ENCODE data around the gene GPC1.

GPC1 gene

DNA sequence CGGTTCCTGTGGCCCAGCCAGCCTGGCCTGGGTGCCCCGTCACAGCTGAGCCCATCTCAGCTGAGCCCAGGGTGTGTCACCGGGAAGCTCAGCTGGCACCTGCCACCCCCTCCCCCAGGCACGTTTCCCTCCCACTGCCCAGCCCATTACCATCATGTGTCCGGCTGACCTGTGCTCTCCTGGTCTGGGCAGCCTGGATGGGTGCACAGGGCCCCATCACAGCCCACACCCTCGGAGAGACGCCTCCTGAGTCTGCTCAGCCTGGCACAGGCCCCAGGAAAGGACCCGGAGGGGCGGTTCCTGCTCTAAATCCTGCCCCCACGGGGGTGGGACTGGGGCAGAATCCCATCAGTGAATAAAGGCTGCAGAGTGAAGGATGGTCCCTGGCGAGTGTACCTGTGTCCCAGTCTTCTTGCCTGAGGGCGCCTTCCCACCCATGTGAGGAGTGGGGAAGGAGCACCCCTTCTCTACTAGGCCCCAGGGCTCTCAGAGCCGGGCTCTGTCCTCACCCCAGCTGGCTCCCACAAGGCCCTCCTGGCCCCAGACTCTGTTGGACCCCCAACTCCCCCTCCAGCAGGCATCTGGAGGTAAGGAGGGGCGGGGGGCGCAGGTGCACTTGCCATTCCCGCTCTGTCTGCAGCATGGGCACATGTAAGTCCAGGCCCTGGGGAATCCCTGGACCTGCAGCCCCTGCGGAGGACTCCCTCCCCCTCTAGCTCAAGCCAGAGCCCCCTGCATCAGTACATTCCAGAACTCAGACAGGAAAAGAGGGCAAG is 21.2 kb downstream of the GPC1 start:
- no peak for DNase-seq (ENCODE audit: low read depth)

DNA sequence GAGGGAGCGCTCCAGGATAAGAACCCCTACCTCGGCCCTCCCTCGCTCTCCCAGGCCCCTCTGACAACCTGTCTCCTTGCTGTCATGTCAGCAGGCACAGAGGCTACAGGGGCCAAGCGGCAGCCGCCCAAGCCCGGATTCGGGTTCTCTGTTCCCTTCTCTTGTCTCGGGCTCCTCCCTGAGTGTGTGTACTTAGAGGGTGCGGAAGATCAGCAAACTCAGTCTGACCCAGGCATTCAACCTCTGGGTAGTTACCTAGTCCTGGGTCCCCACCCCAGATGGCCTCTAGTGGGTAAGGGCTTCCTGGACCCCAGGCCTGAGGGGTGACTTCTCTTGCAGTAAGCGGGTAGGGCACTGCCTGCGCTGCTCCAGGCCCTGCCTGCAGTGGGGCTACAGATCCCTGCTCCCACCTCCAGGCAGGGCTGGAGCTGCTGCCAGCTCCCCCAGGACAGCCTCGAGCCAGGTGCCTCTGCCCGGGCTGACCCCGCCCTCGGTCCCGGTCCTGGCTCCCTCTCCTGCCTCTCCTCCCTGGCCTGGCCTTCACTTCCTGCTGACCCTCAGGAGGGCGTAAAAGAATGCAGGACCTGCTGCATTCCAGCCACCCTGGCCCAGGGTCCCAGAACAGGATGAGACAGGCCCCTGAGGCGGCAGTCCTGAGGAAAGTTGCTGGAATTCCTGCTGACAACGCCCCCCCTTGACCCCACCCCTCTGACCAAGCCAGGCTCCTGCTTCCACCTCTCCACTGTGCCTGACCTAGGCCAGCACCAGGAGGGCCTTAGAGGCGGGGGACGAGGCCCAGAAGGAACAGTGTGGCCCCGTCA is 22.0 kb downstream of the GPC1 start:
- DNase-seq (ENCODE audit: low read depth), result no peak

DNA sequence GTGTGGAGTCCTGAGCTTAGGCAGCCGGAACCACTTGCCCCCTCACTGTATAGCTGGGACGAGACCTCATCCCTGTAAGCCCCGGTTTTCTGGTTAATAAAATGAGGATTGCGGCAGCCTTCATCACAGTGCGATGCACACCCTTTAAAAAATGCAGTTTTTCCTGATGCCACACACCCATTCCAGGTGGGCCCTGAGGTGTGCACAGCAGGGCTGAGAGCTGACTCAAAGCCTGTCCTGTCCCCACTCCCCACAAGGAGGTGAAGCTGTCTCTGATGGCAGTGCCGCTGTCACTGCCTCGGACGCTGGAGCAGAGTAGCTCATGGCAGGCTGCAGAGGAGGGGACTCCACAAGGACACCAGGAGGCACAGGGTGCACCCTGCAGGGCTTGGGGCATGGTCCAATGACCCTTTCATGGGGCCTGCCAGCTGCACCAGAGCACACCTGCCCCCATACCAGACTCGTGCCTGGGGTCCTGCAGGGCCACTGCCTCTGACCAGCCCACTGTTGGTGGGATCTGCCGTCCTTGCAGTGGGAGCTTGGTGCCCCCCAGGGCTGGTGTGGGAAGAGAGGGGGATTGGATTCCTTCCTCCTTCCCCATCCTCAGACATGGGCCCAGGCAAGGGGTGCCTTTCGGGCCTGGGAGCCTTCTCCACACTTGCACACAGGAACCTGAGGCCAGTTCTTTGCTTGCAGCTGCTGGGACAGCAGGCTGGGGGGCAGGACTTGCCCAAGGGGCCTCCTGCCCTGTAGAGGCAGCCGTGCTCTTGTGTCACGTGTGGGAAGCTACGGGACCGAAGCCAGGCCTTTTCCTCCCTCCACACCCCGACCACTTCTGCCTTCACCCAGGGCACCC is 22.8 kb downstream of the GPC1 start:
- DNase-seq (ENCODE audit: low read depth), result no peak

DNA sequence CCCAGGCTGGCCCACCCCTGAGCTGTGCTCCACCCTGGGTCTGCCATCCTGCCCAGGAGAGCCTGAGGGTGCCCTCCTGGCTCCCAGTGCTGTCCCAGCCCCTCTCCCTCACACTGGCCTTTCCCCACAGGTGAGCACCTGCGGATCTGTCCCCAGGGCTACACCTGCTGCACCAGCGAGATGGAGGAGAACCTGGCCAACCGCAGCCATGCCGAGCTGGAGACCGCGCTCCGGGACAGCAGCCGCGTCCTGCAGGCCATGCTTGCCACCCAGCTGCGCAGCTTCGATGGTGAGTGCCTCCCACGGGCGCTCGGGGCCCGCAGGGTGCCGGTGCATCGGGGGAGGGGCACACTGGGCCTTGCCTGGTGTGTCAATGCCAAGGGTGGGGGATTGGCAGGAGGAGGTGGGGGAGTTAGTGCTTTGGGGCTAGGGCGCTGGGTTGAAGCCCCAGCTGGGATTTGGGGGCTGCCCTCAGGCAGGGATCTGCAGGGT is 23.5 kb downstream of the GPC1 start:
- no peak for DNase-seq (ENCODE audit: low read depth)

DNA sequence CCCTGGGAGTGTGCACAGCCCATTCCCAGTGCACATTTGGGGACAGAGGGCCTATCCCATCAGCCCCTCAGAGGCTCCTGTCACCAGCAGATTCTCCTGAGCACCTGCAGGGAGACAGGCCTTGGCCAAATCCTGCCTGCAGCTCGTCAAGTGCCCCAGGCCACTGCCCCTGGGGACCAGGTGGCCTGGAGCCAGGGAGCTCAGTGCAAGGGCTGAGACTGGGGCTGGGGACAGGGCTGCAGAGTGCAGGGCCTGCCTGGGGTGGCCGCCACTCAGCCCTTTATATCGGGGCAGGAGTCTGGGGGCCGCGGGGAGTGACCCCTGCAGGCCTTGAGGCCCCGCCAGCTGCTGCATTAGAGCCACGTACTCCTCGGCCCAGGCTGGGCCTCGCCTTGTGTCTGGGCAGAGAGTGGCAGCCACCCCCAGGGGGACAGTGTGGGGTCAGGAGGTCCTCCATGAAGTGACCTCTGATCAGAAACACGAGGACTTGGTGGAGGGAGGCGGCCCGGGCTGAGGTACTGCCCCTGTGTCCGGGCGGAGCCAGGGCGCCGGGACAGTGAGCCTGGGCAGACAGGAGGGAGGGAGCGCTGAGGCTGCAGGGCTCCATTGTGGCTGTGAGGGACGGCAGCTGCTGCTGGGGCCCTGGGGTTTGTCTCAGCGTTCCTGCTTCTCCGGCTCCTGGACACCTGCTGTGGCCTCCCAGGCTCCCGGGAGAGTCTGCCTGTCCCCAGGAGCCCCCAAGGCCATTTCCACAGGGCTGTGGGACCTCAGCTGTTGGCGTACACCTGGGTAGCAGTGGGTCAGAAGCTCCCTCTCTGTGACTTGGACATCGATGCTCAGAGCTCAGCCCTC is 24.2 kb downstream of the GPC1 start:
- no peak for DNase-seq (ENCODE audit: low read depth)

DNA sequence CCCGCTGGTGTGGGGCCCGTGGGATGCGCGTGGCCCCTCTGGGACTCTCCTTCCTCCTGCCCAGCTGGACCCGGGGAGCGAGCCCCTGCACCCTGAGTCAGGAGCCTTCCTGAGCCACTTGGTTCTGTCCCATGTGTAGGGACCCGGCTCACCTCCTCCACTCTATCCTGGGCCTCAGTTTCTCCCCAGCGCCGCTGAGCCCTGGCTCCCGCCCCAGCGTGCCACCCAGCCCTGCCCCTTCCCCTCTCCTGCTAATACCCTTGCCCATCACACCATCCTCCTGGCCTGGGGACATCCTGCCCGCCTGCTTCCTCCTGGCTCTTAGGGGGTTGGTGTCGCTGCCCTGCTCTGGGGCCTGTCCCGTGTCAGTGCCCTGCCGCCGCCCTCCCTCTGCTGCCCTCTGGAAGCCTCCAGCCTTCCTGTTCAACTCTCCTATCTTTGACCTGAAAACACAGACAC is 24.8 kb downstream of the GPC1 start:
- no peak for DNase-seq (ENCODE audit: low read depth)

DNA sequence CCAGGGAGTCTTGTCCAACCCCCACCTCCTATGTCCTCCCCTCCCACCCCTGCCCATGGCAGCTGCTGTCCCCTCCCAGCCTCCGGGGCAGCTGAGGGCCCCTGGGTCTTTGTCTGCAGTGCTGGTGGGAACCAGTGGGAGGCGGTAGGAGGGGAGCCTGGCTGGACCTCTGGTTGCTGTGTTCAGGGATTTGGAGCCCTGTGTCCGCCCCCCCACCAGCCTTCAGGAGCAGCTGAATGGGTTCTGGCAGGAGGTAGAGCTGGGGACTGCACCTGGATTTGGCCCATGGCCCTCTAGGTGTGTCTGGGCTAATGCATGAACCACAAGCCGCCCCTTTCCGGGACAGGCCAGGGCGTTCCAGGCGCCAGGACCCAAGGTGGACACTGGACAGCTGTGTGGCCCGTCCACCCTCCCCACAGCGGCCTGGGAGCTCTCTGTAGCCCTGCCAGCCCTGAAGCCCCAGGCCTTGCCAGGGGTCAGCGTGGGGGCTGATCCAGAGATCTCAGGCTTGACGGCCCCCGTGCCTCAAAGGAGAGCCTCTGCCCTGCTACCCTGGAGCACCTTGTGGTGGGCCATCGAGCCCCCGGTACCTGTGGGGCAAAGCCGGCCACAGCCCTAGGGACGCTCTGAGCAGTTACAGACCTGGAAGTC is 25.4 kb downstream of the GPC1 start:
- DNase-seq (ENCODE audit: low read depth), result no peak

DNA sequence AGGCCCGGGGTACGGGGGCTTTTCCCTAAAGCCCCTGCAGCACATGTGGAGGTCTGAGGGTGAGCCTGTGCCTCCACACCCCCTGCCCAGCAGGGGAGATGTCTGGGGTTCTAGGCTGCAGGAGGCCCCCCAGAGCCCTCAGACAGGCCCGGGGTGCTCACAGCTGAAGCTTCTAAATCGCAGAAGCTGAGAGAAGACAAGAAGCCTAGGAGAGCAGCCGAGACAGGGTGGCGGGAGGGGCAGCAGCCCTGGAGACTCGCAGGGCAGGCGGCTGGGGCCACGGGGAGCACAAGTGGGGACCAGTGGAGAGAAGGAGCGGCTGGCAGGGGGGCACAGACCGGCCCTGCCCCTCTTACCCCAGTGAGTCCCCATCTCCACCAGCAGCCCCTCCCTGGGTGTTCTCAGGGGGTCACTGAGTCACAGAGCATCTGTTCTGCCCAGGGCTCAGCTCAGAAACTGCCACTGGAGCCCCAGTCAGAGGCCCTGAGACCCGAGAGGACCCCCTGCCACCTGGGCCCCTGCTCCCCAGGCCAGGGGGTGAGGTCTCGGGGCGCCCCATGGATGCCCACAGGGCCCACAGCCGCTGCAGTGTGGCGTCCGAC is 26.1 kb downstream of the GPC1 start:
- DNase-seq (ENCODE audit: low read depth), result no peak

DNA sequence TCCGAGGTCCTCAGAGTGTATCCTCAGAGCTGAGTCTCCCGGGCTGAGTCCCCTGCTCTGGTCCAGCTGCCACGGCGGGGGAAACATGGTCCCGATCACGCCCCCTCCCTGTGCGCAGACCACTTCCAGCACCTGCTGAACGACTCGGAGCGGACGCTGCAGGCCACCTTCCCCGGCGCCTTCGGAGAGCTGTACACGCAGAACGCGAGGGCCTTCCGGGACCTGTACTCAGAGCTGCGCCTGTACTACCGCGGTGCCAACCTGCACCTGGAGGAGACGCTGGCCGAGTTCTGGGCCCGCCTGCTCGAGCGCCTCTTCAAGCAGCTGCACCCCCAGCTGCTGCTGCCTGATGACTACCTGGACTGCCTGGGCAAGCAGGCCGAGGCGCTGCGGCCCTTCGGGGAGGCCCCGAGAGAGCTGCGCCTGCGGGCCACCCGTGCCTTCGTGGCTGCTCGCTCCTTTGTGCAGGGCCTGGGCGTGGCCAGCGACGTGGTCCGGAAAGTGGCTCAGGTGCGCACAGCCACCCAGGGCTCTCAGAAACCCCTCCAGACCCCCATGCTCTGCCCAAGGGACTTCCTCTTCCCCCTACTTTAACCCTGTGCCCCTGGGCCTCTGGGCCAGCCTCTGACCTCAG is 26.7 kb downstream of the GPC1 start:
- no peak for DNase-seq (ENCODE audit: low read depth)

DNA sequence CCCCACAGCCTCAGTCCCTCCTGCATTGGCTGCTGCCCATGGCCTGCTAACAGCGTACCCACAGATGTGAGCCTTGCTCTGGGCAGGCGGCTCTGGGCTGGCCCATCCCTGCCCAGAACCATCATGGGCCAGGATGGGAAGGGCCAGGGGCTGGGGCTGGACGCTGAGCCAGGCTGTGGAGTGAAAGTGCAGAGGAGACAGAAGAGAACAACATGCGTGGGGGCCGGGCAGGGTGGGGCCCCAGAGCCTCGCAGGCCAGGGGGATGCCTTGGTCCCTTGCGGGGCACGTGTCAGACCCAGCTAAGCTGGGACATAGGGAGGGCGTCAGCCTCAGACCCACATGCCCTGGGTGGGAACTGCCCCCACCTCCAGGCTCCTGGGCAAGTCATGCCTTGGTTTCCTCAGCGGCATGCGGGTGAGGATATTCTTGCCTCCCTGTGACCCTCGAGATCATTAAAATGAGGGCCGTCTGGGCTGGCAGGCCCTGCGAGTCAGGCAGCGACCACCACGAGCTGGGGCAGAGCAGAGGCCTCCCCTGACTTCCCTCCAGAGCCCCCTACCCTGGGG is 27.3 kb downstream of the GPC1 start:
- no peak for DNase-seq (ENCODE audit: low read depth)

DNA sequence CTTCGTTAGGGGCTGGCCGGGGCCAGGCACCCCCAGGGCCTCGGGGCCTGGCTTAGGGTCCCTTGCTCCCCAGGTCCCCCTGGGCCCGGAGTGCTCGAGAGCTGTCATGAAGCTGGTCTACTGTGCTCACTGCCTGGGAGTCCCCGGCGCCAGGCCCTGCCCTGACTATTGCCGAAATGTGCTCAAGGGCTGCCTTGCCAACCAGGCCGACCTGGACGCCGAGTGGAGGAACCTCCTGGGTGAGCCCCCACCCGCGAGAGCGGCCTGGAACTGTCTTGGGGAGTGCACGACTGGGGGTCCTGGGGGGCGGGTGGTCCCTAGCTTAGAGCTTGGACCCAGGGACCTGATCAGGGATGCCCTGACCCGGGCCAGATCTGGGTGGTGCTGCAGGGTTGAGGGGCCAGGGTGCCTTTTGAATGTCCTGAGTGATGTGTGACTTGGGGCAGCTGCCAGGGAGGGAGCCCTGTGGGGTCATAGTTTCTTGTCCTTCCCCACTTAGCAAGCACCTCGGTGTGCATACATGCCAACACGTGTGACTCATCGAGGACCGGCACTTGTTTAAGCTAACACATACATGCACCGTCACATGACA is 27.9 kb downstream of the GPC1 start:
- no peak for DNase-seq (ENCODE audit: low read depth)

DNA sequence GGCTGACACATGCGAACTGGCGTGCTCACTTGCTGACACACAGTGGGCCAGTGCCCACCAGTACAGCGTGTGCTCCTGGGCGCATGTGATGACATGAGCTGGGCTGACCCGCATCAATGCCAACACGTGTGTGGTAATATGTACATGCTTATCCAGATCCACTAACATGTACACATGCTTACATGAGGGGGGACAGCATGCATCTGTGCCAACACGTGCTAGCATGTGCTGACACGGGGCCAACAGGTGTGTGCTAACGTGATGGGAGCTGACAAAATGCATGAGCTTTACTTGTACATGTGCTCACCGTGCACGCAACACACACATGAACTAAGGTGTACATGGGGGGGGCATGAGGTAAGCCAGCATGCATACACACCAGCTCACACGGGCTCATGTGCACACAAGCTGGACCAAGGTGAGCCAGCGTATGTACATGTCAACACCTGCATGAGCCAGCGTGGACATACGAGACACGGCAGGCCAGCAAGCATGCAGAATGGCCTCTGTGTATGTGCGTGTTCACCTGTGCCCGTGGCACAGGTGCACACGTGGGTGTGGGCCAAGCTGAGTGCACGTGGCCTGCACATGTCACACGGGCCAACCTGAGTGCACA is 28.5 kb downstream of the GPC1 start:
- DNase-seq (ENCODE audit: low read depth), result no peak

DNA sequence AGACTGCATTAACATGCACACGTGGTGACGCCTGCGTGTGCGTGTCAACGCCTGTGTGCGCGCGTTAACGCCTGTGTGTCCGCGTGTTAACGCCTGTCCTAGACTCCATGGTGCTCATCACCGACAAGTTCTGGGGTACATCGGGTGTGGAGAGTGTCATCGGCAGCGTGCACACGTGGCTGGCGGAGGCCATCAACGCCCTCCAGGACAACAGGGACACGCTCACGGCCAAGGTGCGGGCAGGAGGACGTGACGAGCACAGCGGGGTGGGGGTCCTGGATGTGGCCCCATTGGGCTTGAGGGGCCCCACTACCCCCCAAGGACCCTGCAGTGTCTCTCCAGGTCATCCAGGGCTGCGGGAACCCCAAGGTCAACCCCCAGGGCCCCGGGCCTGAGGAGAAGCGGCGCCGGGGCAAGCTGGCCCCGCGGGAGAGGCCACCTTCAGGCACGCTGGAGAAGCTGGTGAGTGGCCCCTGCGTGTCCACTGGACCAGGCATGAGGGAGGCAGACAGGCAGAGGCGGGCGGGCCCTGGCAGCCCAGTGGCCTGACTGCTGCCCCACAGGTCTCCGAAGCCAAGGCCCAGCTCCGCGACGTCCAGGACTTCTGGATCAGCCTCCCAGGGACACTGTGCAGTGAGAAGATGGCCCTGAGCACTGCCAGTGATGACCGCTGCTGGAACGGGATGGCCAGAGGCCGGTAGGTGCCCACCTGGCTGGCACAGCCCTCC is 29.2 kb downstream of the GPC1 start:
- no peak for DNase-seq (ENCODE audit: low read depth)

DNA sequence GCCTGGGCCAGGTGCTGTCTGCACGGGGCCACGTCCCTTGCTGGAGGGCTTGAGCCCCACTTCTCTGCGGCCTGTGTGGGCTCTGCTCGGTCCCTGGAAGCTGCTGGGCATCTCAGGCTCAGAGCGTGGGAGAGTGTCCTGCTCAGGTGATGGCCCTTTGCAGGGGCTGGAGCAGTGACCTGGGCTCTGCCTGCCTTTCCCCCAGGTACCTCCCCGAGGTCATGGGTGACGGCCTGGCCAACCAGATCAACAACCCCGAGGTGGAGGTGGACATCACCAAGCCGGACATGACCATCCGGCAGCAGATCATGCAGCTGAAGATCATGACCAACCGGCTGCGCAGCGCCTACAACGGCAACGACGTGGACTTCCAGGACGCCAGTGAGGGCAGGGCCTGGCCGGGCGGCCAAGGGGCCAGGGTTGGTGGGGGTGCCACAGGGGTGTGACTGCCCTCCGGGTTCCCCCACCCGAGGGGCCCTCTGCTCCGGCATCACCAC is 29.9 kb downstream of the GPC1 start:
- DNase-seq (ENCODE audit: low read depth), result no peak

DNA sequence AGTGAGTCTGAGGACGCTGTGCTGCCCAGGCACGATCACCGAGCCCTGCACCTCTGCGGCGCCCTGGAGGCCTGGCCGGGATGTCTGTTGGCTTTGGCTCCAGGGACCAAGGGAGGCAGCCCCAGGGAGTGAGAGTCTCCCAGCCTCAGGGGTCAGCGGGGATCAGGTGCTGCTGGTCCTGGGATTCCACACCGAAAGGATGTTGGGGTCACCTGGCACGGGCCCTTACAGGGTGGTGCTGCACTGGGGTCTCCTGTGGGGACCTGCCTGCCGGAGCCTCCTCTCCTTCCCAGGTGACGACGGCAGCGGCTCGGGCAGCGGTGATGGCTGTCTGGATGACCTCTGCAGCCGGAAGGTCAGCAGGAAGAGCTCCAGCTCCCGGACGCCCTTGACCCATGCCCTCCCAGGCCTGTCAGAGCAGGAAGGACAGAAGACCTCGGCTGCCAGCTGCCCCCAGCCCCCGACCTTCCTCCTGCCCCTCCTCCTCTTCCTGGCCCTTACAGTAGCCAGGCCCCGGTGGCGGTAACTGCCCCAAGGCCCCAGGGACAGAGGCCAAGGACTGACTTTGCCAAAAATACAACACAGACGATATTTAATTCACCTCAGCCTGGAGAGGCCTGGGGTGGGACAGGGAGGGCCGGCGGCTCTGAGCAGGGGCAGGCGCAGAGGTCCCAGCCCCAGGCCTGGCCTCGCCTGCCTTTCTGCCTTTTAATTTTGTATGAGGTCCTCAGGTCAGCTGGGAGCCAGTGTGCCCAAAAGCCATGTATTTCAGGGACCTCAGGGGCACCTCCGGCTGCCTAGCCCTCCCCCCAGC is 30.5 kb downstream of the GPC1 start:
- no peak for DNase-seq (ENCODE audit: low read depth)

DNA sequence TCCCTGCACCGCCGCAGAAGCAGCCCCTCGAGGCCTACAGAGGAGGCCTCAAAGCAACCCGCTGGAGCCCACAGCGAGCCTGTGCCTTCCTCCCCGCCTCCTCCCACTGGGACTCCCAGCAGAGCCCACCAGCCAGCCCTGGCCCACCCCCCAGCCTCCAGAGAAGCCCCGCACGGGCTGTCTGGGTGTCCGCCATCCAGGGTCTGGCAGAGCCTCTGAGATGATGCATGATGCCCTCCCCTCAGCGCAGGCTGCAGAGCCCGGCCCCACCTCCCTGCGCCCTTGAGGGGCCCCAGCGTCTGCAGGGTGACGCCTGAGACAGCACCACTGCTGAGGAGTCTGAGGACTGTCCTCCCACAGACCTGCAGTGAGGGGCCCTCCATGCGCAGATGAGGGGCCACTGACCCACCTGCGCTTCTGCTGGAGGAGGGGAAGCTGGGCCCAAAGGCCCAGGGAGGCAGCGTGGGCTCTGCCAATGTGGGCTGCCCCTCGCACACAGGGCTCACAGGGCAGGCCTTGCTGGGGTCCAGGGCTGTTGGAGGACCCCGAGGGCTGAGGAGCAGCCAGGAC is 31.2 kb downstream of the GPC1 start:
- no peak for DNase-seq (ENCODE audit: low read depth)
